AG04450 (cell line): ENCODE data around the gene NUP205. TPM values are rescaled to one million over a fixed set of nuclear protein-coding genes. Genes with fewer than 3 reads are reported as not detected.
"Not testable (repeated sequence)": the region's sequence is repeated elsewhere in the genome, so short reads cannot be mapped to it uniquely, and the experiment has no call there.

Experiments
- CTCF ChIA-PET: fragments of 300-600, 350-600 bp; formaldehyde crosslinking; extraction: SDS; loops from one replicate; lab custom pipeline; 2022; ENCODE audit warnings: antibody characterized with exemption, inconsistent platforms; lab: Charles Lee
- POLR2A ChIA-PET: fragments of 350-600 bp; formaldehyde crosslinking; extraction: SDS; loops from one replicate; lab custom pipeline; 2021; ENCODE audit warnings: antibody characterized with exemption, inconsistent platforms; lab: Yijun Ruan, JAX
- DNase-seq: peaks from one replicate; pipeline ENCODE4 v3.0.0-alpha.2; 2011; ENCODE audit warnings: low read depth, low spot score
- H3K27ac ChIP-seq: one replicate; pipeline ENCODE4 v1.5.1; 2012; ENCODE audit warnings: low read depth, low read length, control low read depth
- H3K27me3 ChIP-seq: one replicate; pipeline ENCODE4 v1.6.0; 2012; ENCODE audit warnings: low read length; ENCODE audit not compliant: control insufficient read depth, insufficient read depth
- H3K4me3 ChIP-seq: 2 replicates; pipeline ENCODE4 v1.5.1; 2011; ENCODE audit warnings: mild to moderate bottlenecking, low read depth, low read length, control low read depth
- H3K9me3 ChIP-seq: 2 replicates; pipeline ENCODE4 v1.5.1; 2012; ENCODE audit warnings: low read length; ENCODE audit not compliant: control insufficient read depth, insufficient read depth
- CTCF ChIP-seq: IDR thresholded peaks from 2 replicates; pipeline ENCODE4 v1.5.1; 2011; ENCODE audit warnings: low read depth, low read length, control low read depth, inconsistent platforms
- polyA plus RNA-seq: library from polyadenylated mRNA; depleted of rRNA; stranded (reverse); fragments of >200 nt; gene quantifications from 2 replicates; pipeline ENCODE4 v1.2.3, GENCODE V29; 2011

Gene NUP205
- polyA plus RNA-seq, 1 experiment, result 36.2 TPM

- ChIA-PET POLR2A (no interaction called here), CTCF (interaction anchor here (0.7 to 7.7 kb wide), 4 partner anchors 14 to 323 kb away, joined by 3 to 44 read pairs (median 3); no protein-coding TSS in a partner anchor)
- Histone ChIP-seq H3K4me3 (no peak overlapping the region), H3K27me3 (no peaks in the 10 kb centered on the region), H3K27ac (no peak overlapping the region), H3K9me3 (no peaks in the 10 kb centered on the region)
- DNase-seq, result no peak
- no peak for TF ChIP-seq CTCF
Observed at GRCh38 chr7:135687466-135687865, 129.7 kb downstream of the NUP205 start.

- DNase-seq, result peak; percentile 23
- Histone ChIP-seq H3K9me3 (no peaks in the 10 kb centered on the region), H3K4me3 (no peak overlapping the region), H3K27ac (no peak overlapping the region), H3K27me3 (no peaks in the 10 kb centered on the region)
- ChIA-PET POLR2A (interaction anchor here (0.7 kb wide), 1 partner anchor 44 kb away, joined by 10 read pairs; no protein-coding TSS in a partner anchor), CTCF (interaction anchor here (1.7 kb wide), 1 partner anchor 18 kb away, joined by 10 read pairs; no protein-coding TSS in a partner anchor)
- no peak for TF ChIP-seq CTCF
Observed at GRCh38 chr7:135690566-135690965, 132.8 kb downstream of the NUP205 start.

GRCh38 chr7:135692055-135692454 is 134.3 kb downstream of the NUP205 start:
- Histone ChIP-seq H3K4me3 (no peak overlapping the region), H3K9me3 (no peaks in the 10 kb centered on the region), H3K27me3 (no peaks in the 10 kb centered on the region), H3K27ac (no peak overlapping the region)
- CTCF ChIA-PET, result no interaction called here
- POLR2A ChIA-PET, result no interaction called here
- TF ChIP-seq CTCF, result no peak
- no peak for DNase-seq

GRCh38 chr7:135692606-135693005 is 134.9 kb downstream of the NUP205 start:
- H3K27ac ChIP-seq, DNase-seq, H3K4me3 ChIP-seq, H3K27me3 ChIP-seq, H3K9me3 ChIP-seq, POLR2A ChIA-PET, CTCF ChIA-PET: not testable (repeated sequence)

- no peak for DNase-seq
- no peak overlapping the region for H3K27ac ChIP-seq
- H3K4me3 ChIP-seq, result no peak overlapping the region
- POLR2A ChIA-PET, result no interaction called here
- H3K27me3 ChIP-seq, result no peaks in the 10 kb centered on the region
- no peak for TF ChIP-seq CTCF
- CTCF ChIA-PET, result interaction anchor here (0.7 kb wide), 1 partner anchor 20 kb away, joined by 3 read pairs; no protein-coding TSS in a partner anchor
- no peaks in the 10 kb centered on the region for H3K9me3 ChIP-seq
Observed at GRCh38 chr7:135693558-135693957, 135.8 kb downstream of the NUP205 start.
